Activated CD8-positive, alpha-beta memory T cell treated with anti-CD3 and anti-CD28 coated beads for 36 hours (primary cell): ENCODE measurements around the gene ARHGEF17. TPM values are rescaled to one million over a fixed set of nuclear protein-coding genes. Genes with fewer than 3 reads are reported as not detected.

Experiments
- CTCF ChIA-PET: fragments of 350-600 bp; sonication (Branson Sonifier 250); formaldehyde crosslinking; loops from one replicate; lab custom pipeline; 2021; ENCODE audit warnings: antibody characterized with exemption; lab: Charles Lee
- POLR2A ChIA-PET: fragments of 350-600 bp; sonication (Branson Sonifier 250); formaldehyde crosslinking; loops from one replicate; lab custom pipeline; 2021; ENCODE audit warnings: antibody characterized with exemption; lab: Charles Lee
- total RNA-seq, 2 experiments: library from RNA; stranded (reverse); gene quantifications; one replicate each; pipeline ENCODE4 v1.2.3, GENCODE V29; 2021

Gene ARHGEF17
- total RNA-seq, 2 experiments from 2014 or later: 0.02 TPM; not detected in 1

DNA sequence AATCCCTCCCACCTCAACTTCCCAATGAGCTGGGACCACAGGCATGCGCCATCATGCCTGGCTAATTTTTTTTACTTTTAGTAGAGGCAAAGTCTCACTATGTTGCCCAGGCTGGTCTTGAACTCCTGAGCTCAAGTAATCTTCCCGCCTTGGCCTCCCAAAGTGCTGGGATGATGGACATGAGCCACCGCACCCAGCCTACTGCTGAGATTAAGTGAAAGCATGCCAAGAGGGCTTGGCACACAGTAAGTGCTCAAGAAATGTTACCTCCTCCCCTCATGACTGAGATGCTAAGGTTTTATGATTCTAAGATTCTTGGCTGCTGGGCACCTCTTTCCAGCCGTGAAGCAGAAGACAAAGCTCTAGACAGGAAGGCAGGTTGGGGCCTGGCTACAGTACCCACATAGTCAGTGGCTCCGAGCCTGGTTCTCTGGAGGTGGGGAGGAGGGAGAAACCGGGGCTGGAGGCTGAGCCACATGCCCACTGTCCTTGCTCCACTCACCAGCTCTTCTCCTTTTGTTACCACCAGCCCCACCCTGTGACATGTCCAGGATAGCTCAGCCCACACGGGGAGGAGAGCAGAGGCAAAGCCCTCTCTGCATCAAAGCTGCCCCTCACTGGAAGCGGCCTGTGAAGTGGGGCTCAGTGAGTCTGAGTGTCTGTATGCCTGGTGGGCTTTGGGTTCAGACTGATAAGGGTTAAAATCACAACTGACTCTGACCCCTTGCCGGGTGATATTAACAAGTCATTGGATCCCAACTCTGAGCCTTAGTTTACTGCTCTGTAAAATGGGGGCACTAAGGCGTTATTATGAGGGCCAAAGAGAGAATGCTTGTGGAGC lies 12.9 kb downstream of the ARHGEF17 start:
- ChIA-PET CTCF (interaction anchor here (1.2 kb wide), 1 partner anchor 14 kb away, joined by 5 read pairs; no protein-coding TSS in a partner anchor), POLR2A (no interaction called here)

DNA sequence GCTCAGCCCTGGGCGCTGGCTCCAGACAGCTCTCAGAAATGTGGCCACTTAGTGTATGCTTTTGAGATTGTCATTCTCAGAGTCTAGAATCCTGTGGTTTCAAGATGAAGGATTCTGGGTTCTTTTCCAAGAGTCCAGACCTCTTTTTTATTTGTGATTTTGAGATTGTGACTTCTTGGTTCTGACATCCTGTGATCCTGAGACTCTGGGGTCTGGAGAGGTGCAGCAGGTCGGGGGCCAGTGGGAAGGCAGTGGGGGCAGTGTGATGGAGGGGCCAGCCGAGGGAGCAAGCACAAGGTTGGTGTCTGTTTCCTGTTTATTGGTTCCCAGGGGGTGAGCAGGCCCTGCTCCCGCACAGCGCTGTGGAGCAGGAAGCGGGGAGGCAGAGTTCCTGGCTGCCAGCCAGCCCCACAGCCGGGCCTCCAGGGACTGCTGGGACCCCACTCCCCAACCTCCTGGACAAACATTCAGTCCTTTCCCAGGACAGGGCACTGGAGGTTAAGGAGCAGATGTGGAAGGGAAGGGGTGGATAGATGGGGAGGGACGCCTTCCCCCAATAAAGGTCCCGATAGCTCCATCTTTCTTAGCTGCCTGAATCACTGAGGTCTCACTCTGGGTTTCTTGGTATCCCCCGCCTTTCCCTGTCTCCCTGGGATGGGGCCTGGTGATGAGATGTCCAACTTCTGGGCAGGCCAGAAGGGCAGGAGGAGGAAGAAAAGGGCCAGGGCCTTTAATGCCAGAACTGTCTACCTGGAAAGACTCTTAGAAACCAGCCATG lies 13.7 kb downstream of the ARHGEF17 start:
- POLR2A ChIA-PET: no interaction called here
- CTCF ChIA-PET: interaction anchor here (1.2 kb wide), 1 partner anchor 15 kb away, joined by 5 read pairs; no protein-coding TSS in a partner anchor

DNA sequence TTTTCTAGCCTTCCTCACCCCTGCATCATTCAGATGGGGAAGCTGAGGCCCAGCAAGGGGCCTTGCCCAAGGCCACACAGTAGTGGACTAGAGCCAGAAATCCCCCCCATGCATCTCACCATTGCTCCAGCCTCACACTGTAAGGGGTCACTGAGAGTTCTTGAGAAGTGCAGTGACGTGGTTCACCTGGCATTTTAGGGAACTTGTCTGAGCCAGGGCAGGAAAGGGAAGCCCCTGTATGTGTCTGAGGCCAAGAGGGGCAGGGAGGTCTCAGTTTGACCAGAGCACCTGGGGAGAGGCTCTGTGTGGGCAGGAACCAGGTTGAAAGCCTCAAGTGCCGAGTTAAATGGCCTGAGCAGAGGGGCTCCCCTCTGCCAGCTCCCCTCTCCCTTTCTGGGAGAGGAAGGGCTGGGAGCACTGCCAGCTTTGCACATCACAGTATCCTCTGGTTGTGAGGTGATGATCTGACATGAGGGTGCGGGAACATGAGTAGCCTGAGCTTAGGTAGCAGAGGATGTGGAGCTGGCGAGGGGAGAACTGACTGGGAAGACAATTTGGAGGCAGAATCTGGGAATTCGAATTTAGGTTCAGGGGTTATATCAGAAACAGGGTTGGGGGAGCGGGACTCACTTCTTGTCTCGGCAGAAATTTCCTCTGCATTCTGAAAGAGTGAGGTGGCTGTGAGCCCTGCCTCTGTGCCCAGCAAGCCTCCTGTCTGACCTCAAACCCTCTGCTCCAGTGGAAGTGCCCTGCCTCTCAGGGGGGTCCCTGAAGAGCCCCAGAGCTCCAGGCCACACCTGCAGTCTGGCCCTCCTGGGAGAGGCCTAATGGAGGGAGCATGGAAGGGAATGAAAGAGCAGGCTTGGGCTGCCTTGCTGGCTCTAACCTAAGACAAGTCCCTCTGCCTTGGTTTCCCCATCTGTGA lies 14.6 kb downstream of the ARHGEF17 start:
- POLR2A ChIA-PET: no interaction called here
- CTCF ChIA-PET: interaction anchor here (1.6 to 1.9 kb wide), 2 partner anchors 14 to 28 kb away, joined by 5 to 7 read pairs; no protein-coding TSS in a partner anchor

DNA sequence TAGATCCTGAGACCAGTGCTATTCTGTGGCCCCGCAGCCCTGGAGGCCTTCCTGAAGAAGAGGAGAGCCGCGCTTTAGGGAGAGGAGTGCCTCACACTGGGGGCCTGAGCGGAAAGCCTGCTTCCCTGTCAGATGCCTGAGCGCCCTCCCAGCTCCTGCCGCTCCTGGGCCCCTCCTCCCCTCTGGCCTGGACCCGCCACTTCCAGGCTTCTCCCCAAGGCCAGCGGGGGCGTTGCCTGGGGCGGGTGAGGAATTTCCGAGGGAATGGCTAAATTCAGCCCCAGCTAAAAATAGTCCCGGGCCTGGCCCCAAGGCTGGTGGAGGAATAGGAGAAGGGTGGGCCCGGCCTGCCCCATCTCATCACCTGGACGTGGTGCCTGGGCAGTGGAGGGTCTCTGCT lies 15.4 kb downstream of the ARHGEF17 start:
- ChIA-PET CTCF (interaction anchor here (1.6 to 1.9 kb wide), 2 partner anchors 13 to 27 kb away, joined by 5 to 7 read pairs; no protein-coding TSS in a partner anchor), POLR2A (no interaction called here)

DNA sequence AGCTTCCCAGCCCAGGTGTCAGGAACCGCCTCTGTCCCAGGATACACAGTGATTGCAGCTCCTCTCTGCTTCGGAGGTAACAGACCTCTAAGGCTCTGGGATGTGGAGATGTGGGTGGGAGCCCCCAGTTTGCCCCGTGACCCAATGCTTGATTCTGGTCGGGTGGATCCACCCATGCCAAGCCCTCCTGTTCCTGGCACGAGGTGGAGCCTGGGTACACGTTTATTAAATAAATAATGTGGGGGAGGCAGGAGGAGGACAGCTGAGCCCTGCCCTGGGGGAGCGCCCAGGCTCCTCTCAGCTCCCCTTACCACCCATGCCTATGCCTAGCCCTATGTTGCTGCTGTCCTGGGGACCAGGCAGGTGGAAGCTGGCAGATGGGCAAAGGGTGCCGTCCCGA lies 16.0 kb downstream of the ARHGEF17 start:
- ChIA-PET CTCF (interaction anchor here (1.4 to 1.9 kb wide), 3 partner anchors 12 to 27 kb away, joined by 3 to 7 read pairs (median 5); no protein-coding TSS in a partner anchor), POLR2A (no interaction called here)

DNA sequence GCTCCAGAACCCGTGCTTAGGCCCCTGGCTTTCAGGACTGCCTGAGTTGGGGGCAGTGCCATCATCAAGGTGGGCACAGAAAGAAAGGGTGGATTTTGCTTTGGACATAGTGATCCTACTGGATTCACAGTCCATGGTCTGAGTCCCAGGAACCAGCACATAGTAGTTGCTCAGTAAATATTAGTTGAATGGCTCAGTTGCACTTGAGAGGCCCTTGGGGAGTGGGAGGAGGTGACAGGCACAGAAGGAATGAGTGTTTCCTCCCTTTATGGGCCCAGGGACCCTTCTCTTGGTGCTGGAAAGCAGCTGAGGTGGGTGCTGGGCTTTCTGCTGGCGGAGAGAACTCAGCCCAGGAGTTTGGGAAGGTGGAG lies 16.6 kb downstream of the ARHGEF17 start:
- ChIA-PET CTCF (interaction anchor here (1.4 to 1.6 kb wide), 2 partner anchors 12 to 16 kb away, joined by 3 to 7 read pairs; no protein-coding TSS in a partner anchor), POLR2A (no interaction called here)

DNA sequence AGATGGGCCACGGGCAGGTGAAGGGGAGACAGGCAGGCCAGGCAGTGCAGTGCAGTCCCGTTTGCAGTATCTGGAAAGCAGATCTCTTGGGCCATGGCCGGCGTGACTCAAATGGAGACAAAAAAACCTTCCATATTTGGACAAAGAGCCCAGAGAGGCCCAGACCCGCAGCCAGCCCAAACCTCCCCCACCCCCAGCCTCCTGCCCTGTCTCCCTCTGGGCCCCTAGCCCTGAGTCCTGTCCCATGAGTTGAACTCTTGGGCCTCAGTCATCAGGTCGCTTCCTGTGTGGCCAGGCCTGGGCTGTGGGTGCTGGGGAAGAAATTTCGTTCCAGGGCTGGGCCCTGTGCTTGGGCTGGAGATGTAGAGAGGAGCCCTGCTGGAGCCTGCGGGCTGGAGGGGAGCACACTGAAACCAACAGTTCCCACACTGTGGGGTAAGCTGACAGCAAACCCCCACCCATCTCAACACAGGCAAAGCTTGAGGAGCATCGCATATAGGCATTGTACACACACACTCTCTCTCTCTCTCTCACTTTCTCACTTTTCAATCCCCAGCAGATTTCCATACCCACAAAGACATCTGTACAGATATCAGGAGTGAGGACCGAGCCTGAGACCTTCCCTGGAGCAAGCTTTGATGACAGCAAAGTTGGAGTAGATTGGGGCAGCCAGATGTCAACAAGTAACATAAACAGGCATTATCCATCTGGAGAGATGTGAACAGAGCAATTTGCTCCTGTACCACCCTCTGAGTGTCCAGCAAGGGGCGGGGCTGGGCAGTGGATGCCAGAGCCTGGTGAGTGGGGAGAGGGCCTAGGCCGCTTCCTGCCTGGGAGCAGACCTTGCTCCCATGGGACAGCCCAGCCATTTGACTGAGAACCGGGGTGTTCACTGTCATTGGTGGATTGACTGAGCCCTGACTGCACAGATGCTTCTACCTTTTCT lies 17.2 kb downstream of the ARHGEF17 start:
- POLR2A ChIA-PET: interaction anchor here (0.6 kb wide), 1 partner anchor 429 kb away, joined by 4 read pairs; no protein-coding TSS in a partner anchor
- CTCF ChIA-PET: interaction anchor here (1.4 to 2.8 kb wide), 2 partner anchors 10 to 15 kb away, joined by 3 to 13 read pairs; no protein-coding TSS in a partner anchor

DNA sequence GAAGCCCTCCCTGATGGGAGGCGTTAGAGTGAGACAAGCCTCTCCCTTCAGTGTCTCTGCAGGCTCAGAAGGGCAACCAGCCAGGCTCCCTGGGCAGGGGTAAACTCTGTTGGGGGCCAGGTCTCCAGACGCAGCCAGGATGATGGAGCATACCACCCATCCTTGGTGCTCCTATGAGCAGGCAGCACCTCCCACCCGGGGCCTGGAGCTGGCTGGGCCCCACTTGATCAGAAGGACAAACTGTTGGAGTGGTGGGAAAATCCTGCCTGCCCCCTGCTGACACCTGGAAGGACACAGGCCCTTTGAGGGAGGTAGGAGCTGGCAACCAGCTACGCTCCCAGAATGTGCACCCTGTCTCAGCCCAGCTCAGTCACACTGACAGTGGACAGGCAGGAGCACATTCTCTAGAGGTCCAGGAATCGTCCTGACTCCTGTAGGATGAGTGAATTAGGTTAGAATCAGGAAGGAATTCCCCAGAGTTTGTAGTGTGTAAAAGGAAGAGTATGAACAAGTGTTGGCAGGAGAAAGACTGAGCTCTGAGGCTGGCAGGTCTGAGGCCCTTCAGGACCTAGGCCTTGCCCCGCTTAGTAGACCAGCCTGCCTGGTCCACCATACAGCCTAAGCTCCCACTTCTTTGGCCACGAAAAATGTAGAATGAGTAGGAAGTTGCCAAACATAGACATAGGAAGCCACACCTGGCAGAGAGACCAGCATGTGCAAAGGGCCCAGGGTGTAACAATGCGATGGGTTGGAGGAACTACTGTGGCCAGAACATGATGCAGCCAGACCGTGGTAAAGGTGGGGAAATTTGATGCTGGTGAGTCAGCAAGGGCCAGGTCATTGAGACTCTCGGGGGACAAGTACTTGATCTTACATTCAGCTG lies 19.1 kb downstream of the ARHGEF17 start:
- CTCF ChIA-PET: interaction anchor here (1.3 to 2.8 kb wide), 2 partner anchors 8 to 18 kb away, joined by 3 to 13 read pairs; no protein-coding TSS in a partner anchor
- POLR2A ChIA-PET: no interaction called here

DNA sequence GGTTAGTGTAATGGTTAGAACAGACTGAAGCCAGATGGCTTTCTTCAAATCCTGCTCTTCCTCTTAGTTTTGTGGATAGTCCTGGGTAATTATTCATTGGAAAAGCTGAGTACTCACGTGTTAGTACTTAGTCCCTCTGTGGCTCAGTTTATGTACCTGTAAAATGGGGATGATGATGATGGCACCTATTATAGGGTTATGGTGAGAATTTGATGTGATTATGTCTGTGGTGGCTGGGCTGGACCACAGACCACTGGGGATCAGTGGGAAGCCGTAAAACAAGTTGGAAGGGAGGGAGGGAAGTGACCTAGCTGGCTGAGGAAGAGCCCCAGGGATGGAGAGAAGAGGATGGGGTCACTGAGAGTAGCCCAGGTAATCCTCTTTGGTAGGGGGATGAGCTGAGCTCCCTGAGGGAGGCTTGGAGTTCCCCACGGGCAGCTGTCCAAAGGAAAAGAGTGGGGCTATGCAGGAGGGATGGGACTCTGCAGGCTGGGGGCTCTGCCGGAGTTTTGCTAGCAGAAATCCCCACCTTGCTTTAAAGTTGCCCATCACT lies 19.8 kb downstream of the ARHGEF17 start:
- ChIA-PET POLR2A (no interaction called here), CTCF (interaction anchor here (1.3 to 2.8 kb wide), 2 partner anchors 8 to 19 kb away, joined by 3 to 13 read pairs; no protein-coding TSS in a partner anchor)

DNA sequence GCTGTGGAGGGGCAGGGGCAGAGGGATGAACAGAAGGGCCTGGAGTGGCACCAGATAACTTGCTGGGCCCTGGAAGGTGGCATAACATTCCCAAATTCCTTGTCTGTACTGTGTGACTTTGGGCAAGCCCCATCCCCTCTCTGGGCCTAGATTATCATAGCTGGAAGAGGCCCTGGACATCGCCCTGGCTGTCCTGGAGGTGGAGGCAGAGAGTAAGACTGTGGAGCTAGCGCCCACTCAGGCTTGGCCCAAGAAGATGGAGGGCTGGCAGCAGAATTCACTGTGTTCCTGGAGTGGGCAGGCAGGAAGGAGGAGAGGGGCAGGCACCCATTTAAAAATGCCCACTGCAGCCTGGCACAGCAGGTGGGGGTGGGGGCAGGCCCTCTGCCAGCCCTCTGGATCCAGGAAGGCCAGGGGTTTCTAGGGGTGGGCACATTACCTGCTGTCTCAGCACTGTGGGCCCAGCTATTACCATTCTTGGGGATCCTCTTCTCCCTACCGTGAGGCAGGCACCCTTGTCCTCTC lies 22.6 kb downstream of the ARHGEF17 start:
- ChIA-PET CTCF (interaction anchor here (2.7 kb wide), 1 partner anchor 23 kb away, joined by 10 read pairs; no protein-coding TSS in a partner anchor), POLR2A (no interaction called here)

DNA sequence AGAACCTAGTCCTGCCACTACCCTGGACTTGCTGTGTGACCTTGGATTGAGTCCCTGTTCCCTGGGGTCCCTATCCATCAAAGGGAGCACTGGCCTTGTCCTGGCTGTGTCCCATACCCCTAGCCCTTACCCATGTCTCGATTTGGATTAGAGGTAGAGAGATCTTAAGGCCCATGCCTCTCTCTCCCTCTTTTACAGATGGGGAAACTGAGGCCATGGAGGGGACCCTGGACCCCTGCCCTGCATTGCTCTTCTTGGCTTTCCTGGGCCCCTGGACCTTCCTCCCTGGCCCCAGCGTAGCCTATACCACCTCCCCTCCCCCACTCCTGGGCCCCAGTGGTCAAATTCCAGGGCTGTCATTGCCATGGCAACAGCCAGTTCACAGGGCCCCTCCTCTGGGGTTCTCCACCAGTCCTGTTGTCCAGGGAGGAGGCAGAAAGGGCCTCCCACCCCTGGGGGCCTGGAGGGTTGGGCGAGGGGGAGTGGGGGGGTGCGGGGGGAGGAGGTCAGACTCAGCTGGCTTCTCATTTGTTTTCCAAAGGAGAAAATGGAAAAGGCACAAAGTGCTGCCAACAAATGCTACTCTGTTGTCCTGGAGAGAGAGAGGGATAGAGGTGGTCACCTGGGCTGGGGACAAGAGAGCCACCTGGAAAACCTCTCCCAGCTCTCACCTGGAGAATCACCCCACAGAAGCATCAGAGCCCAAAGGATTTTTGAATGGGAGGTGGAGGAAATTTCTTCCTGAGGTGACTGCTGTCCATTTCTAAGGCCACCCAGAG lies 23.3 kb downstream of the ARHGEF17 start:
- CTCF ChIA-PET: interaction anchor here (2.7 kb wide), 1 partner anchor 24 kb away, joined by 10 read pairs; no protein-coding TSS in a partner anchor
- POLR2A ChIA-PET: no interaction called here

DNA sequence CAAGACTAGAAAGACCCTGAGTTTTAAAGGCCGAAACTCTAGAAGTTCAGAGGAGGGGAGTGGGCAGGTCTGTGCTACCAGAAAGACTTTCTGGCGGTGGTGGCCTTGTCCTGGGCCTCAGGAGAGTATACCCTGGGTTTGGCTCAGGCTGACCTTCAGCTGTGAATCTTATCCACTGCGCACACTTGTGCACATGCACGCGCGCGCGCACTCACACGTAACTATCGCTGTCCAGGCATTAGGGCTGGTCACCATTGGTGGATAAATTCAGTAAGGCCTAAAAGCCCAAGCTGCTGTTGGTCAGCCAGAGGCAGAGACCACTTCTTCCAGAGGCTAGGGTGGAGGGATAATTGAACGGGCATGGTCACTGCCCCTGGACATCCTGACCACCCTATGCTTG lies 25.1 kb downstream of the ARHGEF17 start:
- CTCF ChIA-PET: interaction anchor here (1.1 kb wide), 1 partner anchor 35 kb away, joined by 3 read pairs; no protein-coding TSS in a partner anchor
- POLR2A ChIA-PET: no interaction called here

DNA sequence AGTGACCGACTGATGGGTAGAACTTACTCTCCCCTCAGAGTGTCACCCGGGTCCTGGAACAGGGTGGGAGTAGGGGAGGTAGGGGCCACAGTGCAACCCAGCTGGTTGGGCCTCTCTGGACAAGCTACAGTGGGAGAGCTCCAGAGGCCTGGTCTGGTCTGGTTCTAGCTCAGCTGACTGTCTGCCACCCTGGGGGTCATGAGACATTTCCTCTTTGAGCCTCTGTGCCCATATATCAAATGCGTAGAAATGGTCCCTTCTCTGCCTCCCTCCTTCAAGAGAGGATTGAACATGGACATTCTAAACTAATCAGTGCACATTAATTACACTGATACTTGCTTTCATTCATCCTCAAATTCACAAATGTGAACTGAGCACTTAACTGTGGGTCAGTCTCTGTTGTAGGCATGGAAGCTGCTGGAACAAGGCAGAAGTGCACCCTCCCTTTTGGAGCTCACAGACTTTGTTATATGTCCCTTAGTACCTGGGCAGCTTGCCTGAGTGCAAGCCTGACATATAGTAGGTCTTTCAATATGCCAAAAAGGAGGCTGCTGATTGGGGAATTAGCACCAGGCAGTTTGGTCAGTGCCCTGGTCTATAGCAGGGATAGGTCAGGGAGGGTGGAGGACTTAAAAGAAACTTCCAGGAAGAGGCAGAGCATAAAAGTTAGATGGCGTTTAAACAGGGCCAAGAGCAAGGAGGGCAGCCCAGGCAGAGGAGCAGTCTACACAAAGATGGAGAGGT lies 25.7 kb downstream of the ARHGEF17 start:
- CTCF ChIA-PET: interaction anchor here (1.1 to 6.0 kb wide), 3 partner anchors 25 to 36 kb away, joined by 3 to 73 read pairs (median 14); partner anchors contain the start of gene ARHGEF17
- POLR2A ChIA-PET: no interaction called here
